Measurements from ENCODE around the gene SLC10A6.

DNA sequence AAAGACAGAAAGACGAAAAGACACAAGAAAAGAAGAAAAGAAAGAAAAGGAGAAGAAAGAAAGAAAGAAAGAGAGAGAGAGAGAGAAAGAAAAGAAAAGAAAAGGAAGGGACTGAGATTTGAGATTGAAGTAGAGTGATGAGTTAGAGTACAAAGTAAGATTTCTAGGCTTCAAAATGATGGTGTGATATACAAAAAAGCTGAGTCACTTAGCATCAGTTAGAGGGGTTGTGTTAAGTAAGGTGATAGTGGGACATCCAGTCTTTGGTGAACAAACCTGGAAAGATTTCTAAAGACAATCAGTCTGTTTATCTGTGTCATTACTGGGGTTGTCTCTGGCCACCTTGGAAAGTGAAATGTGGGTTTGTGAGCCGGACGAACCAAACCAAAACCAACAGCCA is 13.5 kb downstream of the SLC10A6 start:
- TF ChIP-seq, protein P1, sequence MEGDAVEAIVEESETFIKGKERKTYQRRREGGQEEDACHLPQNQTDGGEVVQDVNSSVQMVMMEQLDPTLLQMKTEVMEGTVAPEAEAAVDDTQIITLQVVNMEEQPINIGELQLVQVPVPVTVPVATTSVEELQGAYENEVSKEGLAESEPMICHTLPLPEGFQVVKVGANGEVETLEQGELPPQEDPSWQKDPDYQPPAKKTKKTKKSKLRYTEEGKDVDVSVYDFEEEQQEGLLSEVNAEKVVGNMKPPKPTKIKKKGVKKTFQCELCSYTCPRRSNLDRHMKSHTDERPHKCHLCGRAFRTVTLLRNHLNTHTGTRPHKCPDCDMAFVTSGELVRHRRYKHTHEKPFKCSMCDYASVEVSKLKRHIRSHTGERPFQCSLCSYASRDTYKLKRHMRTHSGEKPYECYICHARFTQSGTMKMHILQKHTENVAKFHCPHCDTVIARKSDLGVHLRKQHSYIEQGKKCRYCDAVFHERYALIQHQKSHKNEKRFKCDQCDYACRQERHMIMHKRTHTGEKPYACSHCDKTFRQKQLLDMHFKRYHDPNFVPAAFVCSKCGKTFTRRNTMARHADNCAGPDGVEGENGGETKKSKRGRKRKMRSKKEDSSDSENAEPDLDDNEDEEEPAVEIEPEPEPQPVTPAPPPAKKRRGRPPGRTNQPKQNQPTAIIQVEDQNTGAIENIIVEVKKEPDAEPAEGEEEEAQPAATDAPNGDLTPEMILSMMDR (IDR thresholded peaks at IDR 0.05): no peak
- TF ChIP-seq POLR2A (IDR thresholded peaks at IDR 0.05): no peak
